H1 (cell line): Measurements from ENCODE around the gene WDR33. TPM values are rescaled to one million over a fixed set of nuclear protein-coding genes. Genes with fewer than 3 reads are reported as not detected.

Experiments used
- TAF1 ChIP-seq: IDR thresholded peaks from 2 replicates; pipeline ENCODE4 v1.6.1; 2011; ENCODE audit warnings: mild to moderate bottlenecking, low read depth, low read length
- polyA plus RNA-seq, 7 experiments: library from polyadenylated mRNA; depleted of rRNA in 3 of 7; stranded (reverse) in 5 of 7; unstranded in 2 of 7; fragments of >200 nt in 5 of 7; fragments of 200-250 nt in 2 of 7; gene quantifications; 1 replicate in 5 of 7; 2 replicates in 1 of 7; 4 replicates in 1 of 7; pipeline versions ENCODE4 v1.2.1 to v1.2.3, GENCODE V29; 2011 to 2013; ENCODE audit warnings: missing spikeins in 2 of 7, mixed read lengths in 2 of 7
- total RNA-seq: library from RNA; stranded (reverse); fragmentation: NEBNext Ultra II Directional; extraction: Animal tissue kit (Norgen Biotek cat#: 25700); gene quantifications from 2 replicates; pipeline ENCODE4 v1.2.1, GENCODE V29; 2021
- TF ChIP-seq, protein P1 (sequence below): IDR thresholded peaks from 2 replicates; pipeline ENCODE4 v1.6.1; 2011; ENCODE audit warnings: low read length, improper control_type of control experiment

WDR33 gene
- total and polyA plus RNA-seq, 2 of the 8 experiments (the other 6 are each of a cell fraction or from before 2014, with no cell fraction given) = 18.1 to 82.7 TPM

DNA sequence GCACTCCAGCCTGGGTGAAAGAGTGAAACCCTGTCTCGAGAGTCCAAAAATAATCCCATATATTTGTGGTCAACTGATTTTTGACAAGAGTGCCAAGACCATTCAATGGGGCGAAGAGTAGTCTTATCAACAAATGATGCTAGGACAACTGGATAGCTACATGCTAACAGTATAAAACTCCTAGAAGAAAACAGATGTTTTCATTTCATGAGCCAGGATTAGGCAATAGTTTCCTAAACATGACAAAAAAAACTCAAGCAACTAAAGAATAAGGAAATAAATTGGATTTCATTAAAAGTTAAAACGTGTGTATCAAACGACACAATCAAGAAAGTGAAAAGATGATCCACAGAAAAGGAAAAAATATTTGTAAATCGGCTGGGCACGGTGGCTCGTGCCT lies 141.9 kb downstream of the WDR33 start (continued):
- TF ChIP-seq, protein P1, sequence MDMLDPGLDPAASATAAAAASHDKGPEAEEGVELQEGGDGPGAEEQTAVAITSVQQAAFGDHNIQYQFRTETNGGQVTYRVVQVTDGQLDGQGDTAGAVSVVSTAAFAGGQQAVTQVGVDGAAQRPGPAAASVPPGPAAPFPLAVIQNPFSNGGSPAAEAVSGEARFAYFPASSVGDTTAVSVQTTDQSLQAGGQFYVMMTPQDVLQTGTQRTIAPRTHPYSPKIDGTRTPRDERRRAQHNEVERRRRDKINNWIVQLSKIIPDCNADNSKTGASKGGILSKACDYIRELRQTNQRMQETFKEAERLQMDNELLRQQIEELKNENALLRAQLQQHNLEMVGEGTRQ = no peak
- no peak for TF ChIP-seq TAF1
